Measurements from ENCODE around the gene C6. TPM values are rescaled to one million over a fixed set of nuclear protein-coding genes. Genes with fewer than 3 reads are reported as not detected.

The C6 gene
- total RNA-seq, 1 donor from 2014 or later = 0.20 TPM

DNA sequence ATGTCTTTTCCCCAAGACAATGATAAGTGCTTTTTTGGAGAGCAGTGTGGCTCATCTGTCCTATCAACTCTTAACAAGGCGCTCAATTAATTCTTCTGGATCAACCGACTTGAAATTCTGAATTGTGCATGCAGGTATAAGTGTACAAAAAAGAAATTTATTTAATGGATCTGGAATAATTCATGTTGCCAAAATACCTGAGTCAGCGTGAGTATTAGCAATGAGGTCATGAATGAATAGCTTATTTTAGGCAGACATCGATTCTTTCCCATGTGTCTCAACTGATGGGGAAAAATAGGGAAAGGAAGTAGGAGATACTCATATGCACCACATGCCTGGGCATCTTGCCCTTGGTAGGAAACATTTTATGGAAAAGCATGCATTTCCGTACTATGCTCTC, 68.0 kb downstream of the C6 start:
- H3K4me1 Mint-ChIP-seq = no peaks in the 10 kb centered on the region
- H3K36me3 Mint-ChIP-seq = no peaks in the 10 kb centered on the region
- H3K27me3 Mint-ChIP-seq (ENCODE audit: low read depth) = peaks cover 2% of the 10 kb centered on the region
- TF ChIP-seq, protein P1, sequence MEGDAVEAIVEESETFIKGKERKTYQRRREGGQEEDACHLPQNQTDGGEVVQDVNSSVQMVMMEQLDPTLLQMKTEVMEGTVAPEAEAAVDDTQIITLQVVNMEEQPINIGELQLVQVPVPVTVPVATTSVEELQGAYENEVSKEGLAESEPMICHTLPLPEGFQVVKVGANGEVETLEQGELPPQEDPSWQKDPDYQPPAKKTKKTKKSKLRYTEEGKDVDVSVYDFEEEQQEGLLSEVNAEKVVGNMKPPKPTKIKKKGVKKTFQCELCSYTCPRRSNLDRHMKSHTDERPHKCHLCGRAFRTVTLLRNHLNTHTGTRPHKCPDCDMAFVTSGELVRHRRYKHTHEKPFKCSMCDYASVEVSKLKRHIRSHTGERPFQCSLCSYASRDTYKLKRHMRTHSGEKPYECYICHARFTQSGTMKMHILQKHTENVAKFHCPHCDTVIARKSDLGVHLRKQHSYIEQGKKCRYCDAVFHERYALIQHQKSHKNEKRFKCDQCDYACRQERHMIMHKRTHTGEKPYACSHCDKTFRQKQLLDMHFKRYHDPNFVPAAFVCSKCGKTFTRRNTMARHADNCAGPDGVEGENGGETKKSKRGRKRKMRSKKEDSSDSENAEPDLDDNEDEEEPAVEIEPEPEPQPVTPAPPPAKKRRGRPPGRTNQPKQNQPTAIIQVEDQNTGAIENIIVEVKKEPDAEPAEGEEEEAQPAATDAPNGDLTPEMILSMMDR (IDR thresholded peaks at IDR 0.05; ENCODE audit: unreplicated experiment) = no peak
- H3K27ac Mint-ChIP-seq = no peak overlapping the region
- H3K9me3 Mint-ChIP-seq = peaks cover 7% of the 10 kb centered on the region
- DNase-seq (ENCODE audit: low spot score in 2 of 2, unreplicated experiment in 2 of 2) = no peak
- no peak overlapping the region for H3K4me3 Mint-ChIP-seq

DNA sequence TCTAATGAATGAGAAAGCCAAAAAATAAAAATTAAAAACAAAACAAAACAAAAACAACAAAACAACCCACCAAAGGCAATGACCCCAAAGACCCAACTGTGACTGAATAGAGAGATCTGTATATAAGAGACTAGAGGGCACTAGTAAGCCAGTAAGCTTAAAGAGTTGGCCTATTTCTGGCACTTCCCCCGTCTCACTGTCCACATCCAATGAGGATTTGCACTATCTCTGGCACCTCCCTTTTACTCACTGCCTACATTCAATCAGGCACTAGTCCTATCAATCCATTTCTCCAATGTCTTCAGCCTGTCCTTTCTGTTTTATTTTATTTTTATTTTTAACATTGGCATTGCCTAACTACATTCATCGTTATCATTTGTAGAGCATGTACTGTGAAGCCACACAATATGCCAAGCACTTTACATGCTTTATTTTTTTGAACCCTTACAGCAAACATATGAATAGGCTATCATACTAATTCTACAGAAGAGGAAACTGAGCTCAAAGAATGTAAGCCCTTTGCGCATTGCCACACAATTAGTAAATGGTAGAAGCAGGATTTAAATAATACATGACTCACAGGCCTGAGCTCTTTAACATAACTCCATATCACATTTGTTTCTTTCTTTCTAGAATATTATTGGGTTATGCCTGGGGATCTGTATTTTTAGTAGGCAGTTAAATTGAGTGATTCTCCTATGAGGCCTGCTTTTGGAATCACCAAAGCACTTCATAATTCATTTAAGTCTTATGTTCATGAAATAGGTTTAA, 70.0 kb downstream of the C6 start:
- H3K9me3 Mint-ChIP-seq = peaks cover 12% of the 10 kb centered on the region
- no peaks in the 10 kb centered on the region for H3K36me3 Mint-ChIP-seq
- no peak for DNase-seq (ENCODE audit: low spot score in 2 of 2, unreplicated experiment in 2 of 2)
- TF ChIP-seq, protein P1 (IDR thresholded peaks at IDR 0.05; ENCODE audit: unreplicated experiment) = no peak
- no peaks in the 10 kb centered on the region for H3K4me1 Mint-ChIP-seq
- H3K4me3 Mint-ChIP-seq = no peak overlapping the region
- H3K27me3 Mint-ChIP-seq (ENCODE audit: low read depth) = no peaks in the 10 kb centered on the region
- no peak overlapping the region for H3K27ac Mint-ChIP-seq

GRCh38 chr5:41127967-41128690, 85.2 kb downstream of the C6 start:
- H3K27ac Mint-ChIP-seq = no peak overlapping the region
- no peaks in the 10 kb centered on the region for H3K36me3 Mint-ChIP-seq
- no peaks in the 10 kb centered on the region for H3K27me3 Mint-ChIP-seq (ENCODE audit: low read depth)
- no peak overlapping the region for H3K4me3 Mint-ChIP-seq
- H3K9me3 Mint-ChIP-seq = peaks cover 5% of the 10 kb centered on the region
- DNase-seq (ENCODE audit: low spot score in 2 of 2, unreplicated experiment in 2 of 2) = no peak
- TF ChIP-seq, protein P1 (IDR thresholded peaks at IDR 0.05; ENCODE audit: unreplicated experiment) = no peak
- no peaks in the 10 kb centered on the region for H3K4me1 Mint-ChIP-seq

DNA sequence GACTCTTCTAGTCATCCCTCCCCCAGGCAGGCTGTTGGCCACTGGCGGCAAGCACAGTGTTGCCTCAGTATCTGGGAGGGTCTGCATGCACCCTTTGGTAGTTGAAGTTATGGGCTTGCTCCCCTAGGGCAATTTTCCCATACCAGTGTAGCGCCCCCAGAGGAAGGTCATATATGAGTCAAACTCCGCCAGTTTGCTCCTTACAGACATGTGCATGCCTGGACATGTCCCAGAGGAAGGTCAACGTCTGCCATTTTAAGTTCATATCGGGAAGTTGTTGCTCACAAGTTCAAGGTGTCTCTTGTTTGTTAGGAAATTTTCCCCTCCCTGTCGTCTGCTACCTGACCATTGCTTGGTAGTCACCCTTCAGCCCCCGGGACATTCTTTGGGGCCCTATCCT, 90.9 kb downstream of the C6 start:
- Mint-ChIP-seq H3K27ac (no peak overlapping the region), H3K9me3 (peaks cover 5% of the 10 kb centered on the region), H3K27me3 (ENCODE audit: low read depth) (no peaks in the 10 kb centered on the region), H3K36me3 (no peaks in the 10 kb centered on the region), H3K4me1 (no peaks in the 10 kb centered on the region), H3K4me3 (no peak overlapping the region)
- TF ChIP-seq, protein P1 (IDR thresholded peaks at IDR 0.05; ENCODE audit: unreplicated experiment) = no peak
- DNase-seq (ENCODE audit: low spot score in 2 of 2, unreplicated experiment in 2 of 2) = no peak

DNA sequence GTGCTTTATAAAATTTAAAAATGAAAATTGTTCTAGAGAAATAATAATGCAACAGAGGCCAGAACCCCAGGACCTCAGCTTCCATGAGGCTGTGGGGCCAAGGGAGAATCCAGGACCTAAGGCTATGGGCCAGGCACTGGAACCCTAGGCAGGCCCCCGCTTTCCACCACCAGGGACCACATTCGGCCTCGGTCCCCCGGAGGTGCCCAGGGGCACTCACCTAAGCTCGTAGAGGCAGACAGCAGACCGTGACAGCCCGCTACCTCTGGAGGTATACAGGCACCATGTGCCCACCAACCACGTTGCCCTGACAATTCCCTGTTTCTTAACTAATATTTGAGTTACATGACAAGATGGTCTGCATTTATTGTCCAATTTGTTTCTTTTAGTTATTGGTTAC, 92.7 kb downstream of the C6 start:
- no peaks in the 10 kb centered on the region for H3K36me3 Mint-ChIP-seq
- no peaks in the 10 kb centered on the region for H3K27me3 Mint-ChIP-seq (ENCODE audit: low read depth)
- no peak overlapping the region for H3K4me3 Mint-ChIP-seq
- H3K4me1 Mint-ChIP-seq = no peaks in the 10 kb centered on the region
- DNase-seq (ENCODE audit: low spot score in 2 of 2, unreplicated experiment in 2 of 2) = no peak
- TF ChIP-seq, protein P1 (IDR thresholded peaks at IDR 0.05; ENCODE audit: unreplicated experiment) = no peak
- no peak overlapping the region for H3K27ac Mint-ChIP-seq
- H3K9me3 Mint-ChIP-seq = peaks cover 5% of the 10 kb centered on the region

All from mesothelial cell of epicardium (in vitro differentiated cells).